HG02938 (cell line): ENCODE data around the gene TRIM17.
A peak's percentile ranks its signal among the peaks of the same experiment; 100 is the strongest.

ENCODE experiments used
- ATAC-seq: cut with Tn5 transposase; IDR thresholded peaks from one replicate; pipeline ENCODE4 v1.9.1; 2021; ENCODE audit warnings: mild to moderate bottlenecking, moderate library complexity; ENCODE audit not compliant: unreplicated experiment

The TRIM17 gene

GRCh38 chr1:228420968-228421826 lies 4.5 kb upstream of the TRIM17 start:
- ATAC-seq: no peak

GRCh38 chr1:228417483-228418203 lies 982 bp upstream of the TRIM17 start:
- ATAC-seq: no peak

- no peak for ATAC-seq
Observed at GRCh38 chr1:228417061-228417460, 400 bp upstream of the TRIM17 start.

DNA sequence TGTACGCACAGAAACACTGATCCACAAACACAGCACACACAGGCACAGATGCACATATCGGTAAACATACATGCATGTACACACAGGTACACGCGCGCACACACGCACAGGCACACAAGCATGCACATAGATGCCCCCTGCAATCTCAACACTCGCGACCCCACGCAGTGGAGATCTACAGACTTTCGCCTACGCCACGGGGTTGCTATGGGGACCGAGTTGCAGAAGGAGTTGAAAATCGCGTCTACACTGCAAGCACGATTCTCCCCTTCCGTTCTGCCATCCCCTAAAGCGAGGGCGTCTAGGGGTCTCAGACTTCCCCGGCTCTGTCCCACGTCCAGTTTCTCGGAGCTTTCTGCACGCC lies 826 bp downstream of the TRIM17 start:
- ATAC-seq: no peak

DNA sequence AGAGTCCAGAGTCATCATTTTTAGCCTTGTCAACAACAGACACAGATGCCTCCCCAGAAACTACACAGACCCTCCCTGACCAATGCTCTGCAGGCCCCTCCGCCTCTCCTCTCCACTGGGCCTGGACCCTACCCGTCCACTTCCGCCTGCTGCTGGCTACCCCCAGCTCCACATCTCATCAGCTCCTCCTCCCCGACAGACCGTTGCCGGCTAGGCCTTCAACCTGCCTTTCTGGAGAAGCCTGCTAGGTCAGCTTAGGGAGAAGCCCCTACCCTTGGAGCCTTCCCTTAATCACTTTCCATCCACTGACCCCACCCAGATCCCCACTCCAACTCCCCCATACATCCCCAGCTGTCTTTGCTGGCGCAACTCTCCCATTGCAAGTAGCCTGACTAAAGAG lies 1.4 kb downstream of the TRIM17 start:
- ATAC-seq: no peak

GRCh38 chr1:228414511-228415211 lies 2.0 kb downstream of the TRIM17 start:
- no peak for ATAC-seq

GRCh38 chr1:228413241-228414010 lies 3.2 kb downstream of the TRIM17 start:
- ATAC-seq: no peak

GRCh38 chr1:228411548-228412430 lies 4.9 kb downstream of the TRIM17 start:
- no peak for ATAC-seq

DNA sequence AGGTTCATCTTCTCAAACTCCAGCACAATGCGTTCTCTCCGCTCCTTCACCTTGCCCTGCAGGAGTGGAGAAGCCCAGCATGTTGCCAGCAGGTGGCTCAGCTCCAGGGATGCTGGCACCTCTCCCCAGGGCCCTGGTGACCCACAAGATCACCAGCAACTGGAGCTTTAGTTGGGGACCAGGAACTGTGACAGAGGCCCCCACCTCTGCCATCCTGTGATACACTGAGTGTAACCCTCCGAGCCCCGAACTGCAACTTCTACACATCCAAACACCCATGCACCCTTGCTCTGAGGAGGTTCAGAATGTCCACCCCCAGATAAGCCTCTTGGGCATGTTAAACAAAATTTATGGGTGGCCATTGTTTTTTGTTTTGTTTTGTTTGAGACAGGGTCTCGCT lies 5.5 kb downstream of the TRIM17 start:
- no peak for ATAC-seq

- no peak for ATAC-seq
Observed at GRCh38 chr1:228410671-228411070, 6.0 kb downstream of the TRIM17 start.

GRCh38 chr1:228410015-228410414 lies 6.6 kb downstream of the TRIM17 start:
- ATAC-seq: no peak

DNA sequence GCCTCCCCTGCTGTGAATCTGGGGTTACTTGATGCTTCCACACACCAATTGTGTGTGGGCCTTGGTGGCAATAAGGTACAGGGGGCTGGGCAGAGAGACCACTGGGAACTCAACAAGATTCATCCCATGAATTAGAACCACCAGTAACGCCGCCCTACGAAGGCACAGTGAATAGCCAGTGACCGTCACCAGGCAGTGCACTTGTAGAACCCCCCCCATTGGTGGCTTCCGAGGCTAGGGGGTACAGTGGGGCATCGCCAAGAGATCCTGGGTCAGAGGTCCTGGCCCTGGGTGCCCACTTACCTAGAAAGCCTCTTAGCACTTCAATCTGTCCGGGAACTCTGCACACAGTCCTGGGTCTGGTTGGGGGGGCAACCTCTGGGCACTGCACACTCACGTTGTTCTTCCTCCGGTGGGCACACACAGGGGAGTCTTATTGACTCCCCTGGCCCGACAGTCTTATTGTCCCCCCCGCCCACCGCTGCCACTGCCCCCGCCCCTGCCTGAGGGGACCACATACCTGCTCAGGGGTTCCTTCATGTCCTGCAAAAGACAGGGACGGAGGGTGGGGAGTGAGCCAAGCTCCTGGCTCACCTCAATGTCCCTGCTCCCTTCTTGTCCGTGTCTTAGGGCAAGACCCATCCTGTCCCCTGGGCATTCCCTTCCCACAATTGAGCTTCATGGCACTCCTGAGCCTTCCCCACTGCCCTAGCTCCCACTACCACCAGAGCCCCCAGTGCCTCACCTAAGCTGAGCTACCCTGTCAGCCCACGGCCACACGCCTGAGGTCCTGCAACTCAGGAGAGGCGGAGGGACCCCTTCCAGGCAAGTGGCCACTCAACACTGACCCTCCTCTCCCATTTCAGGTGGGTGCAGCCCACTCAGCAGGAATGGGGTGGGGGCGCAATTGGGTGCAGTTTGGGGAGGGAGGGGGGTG lies 7.5 kb downstream of the TRIM17 start:
- no peak for ATAC-seq

GRCh38 chr1:228408041-228408868 lies 8.4 kb downstream of the TRIM17 start:
- ATAC-seq: no peak

GRCh38 chr1:228407106-228408040 lies 9.3 kb downstream of the TRIM17 start:
- ATAC-seq: peak; percentile 32

- no peak for ATAC-seq
Observed at GRCh38 chr1:228405979-228406228, 10.8 kb downstream of the TRIM17 start.

DNA sequence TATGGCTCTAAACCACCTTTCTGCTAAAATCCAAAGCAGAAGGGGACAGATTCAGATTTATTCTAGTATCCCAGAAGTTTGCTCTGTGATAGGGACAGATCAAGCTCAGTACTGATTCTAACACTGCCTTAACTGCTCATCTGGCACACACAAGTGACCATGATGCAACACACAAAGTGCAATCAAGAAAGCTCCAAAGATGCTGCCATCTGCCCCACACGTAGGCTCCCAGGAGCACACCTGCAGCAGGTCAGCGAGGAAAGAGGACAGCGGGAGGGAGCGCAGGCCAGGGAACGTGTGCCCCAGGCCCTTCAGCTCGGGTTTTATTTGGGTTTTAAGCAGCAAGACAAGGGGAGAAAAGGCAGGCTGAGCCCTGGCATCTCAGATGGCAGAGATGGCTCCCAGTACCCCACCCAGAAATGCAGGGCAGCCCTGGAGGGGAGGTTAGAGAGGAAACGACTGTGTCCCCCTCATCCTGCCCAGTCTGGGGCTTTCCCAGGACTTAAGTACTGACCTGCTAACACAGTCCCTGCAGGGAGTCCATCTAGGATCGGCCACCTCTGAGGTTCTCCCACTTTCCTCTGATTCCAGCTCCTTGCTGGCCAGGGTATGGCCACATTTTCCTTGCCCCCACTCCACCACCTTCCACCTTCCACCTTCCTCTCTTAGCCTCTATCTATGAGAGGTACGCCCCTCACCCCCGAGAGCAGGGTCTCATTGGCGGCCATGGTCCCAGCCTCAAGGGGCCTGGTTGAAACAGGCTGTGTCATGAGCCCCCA lies 11.3 kb downstream of the TRIM17 start:
- ATAC-seq: no peak
